GM15510 (cell line): ENCODE measurements around the gene SNTB2.

ENCODE experiments used
- POLR2A ChIP-seq: IDR thresholded peaks from 3 replicates; pipeline ENCODE4 v1.6.1; 2011; ENCODE audit warnings: borderline replicate concordance; ENCODE audit not compliant: insufficient read length; ENCODE audit errors: extremely low read depth

SNTB2 gene

GRCh38 chr16:69350536-69351133 lies 163.7 kb downstream of the SNTB2 start:
- no peak for TF ChIP-seq POLR2A

DNA sequence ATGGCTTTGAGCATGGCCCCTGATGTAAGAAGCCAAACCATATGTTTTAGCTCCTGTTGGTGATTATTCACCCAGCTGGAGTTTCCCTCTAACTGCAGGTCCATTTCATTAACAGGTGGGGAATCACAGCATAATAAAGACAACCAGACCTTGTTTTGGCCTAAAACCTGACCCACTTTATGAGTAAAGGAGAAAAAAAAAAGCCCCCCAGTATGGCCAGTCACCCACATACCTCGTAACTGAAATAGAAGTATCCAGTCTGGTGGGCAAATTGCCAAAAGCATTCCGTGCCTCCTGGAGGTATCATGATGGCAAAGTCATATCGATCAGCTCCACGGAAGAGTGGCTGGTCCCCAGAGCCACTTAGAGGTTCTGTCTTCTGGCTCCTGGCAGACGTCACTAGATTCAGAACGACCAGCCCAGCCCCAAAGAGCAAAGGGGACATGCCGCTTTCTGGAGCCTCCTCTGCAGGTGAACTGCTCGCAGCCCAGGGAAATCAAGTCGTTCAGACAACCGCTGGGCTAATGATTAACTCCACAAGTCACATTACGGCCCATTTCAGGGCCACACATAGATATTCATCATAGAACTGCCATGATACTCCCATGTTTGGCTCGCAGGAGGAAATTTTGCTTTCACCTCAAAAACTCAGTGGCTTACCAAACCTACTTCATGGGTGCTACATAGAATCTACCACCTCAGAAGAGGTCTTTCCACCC lies 164.5 kb downstream of the SNTB2 start, which contains the start of gene TMED6:
TMED6 (minus strand) TSS at position 478 of the 719 bp plus-strand sequence; CDS start at position 445, 33 bp downstream.
- no peak for TF ChIP-seq POLR2A
